Chondrocyte (in vitro differentiated cells): ENCODE data around the gene NPHP4. TPM values are rescaled to one million over a fixed set of nuclear protein-coding genes. Genes with fewer than 3 reads are reported as not detected.

ENCODE experiments used
- DNase-seq: peaks from one replicate; pipeline ENCODE4 v3.0.0; 2021; ENCODE audit warnings: mixed read lengths, low spot score
- H3K27ac Mint-ChIP-seq: one replicate; pipeline ENCODE4 v1.8.0; 2021; ENCODE audit warnings: mild to moderate bottlenecking, moderate library complexity, mixed read lengths; ENCODE audit not compliant: unreplicated experiment
- H3K27me3 Mint-ChIP-seq: 2 replicates; pipeline ENCODE4 v1.8.0; 2021; ENCODE audit warnings: low read depth, mixed read lengths
- H3K36me3 Mint-ChIP-seq: 2 replicates; pipeline ENCODE4 v1.8.0; 2021; ENCODE audit warnings: low read depth, mixed read lengths
- H3K4me1 Mint-ChIP-seq: 2 replicates; pipeline ENCODE4 v1.8.0; 2021; ENCODE audit warnings: low read depth, mild to moderate bottlenecking, mixed read lengths
- H3K4me3 Mint-ChIP-seq: one replicate; pipeline ENCODE4 v1.8.0; 2021; ENCODE audit warnings: mild to moderate bottlenecking, moderate library complexity, mixed read lengths; ENCODE audit not compliant: unreplicated experiment
- H3K9me3 Mint-ChIP-seq: 2 replicates; pipeline ENCODE4 v1.8.0; 2021; ENCODE audit warnings: low read depth, mixed read lengths
- CTCF ChIP-seq: fragments of 200-600 bp; sonication (generic); IDR thresholded peaks from 2 replicates; pipeline ENCODE4 v1.5.0; 2021; ENCODE audit warnings: antibody characterized with exemption, mild to moderate bottlenecking, moderate library complexity
- total RNA-seq: library from RNA; stranded (reverse); gene quantifications from 3 replicates; pipeline ENCODE4 v1.2.1, GENCODE V29; 2021

Gene NPHP4
- total RNA-seq, 1 donor from 2014 or later, result 8.7 TPM

- Mint-ChIP-seq H3K9me3 (no peaks in the 10 kb centered on the region), H3K4me1 (peaks cover 5% of the 10 kb centered on the region), H3K36me3 (no peaks in the 10 kb centered on the region), H3K27me3 (peaks cover 18% of the 10 kb centered on the region), H3K27ac (no peak overlapping the region), H3K4me3 (no peak overlapping the region)
- no peak for TF ChIP-seq CTCF
- no peak for DNase-seq
Measured at GRCh38 chr1:5847013-5847659, 145.1 kb downstream of the NPHP4 start.

- no peak for TF ChIP-seq CTCF
- no peaks in the 10 kb centered on the region for H3K4me1 Mint-ChIP-seq
- H3K36me3 Mint-ChIP-seq, result no peaks in the 10 kb centered on the region
- no peak for DNase-seq
- H3K27ac Mint-ChIP-seq, result no peak overlapping the region
- H3K9me3 Mint-ChIP-seq, result no peaks in the 10 kb centered on the region
- H3K27me3 Mint-ChIP-seq, result peaks cover 19% of the 10 kb centered on the region
- H3K4me3 Mint-ChIP-seq, result no peak overlapping the region
Measured at GRCh38 chr1:5845376-5845775, 146.8 kb downstream of the NPHP4 start.

- no peaks in the 10 kb centered on the region for H3K36me3 Mint-ChIP-seq
- no peak for DNase-seq
- no peak overlapping the region for H3K27ac Mint-ChIP-seq
- H3K27me3 Mint-ChIP-seq, result peaks cover 21% of the 10 kb centered on the region
- no peak overlapping the region for H3K4me3 Mint-ChIP-seq
- no peak for TF ChIP-seq CTCF
- H3K9me3 Mint-ChIP-seq, result no peaks in the 10 kb centered on the region
- H3K4me1 Mint-ChIP-seq, result no peaks in the 10 kb centered on the region
Measured at GRCh38 chr1:5844442-5844841, 147.8 kb downstream of the NPHP4 start.

- DNase-seq, result no peak
- H3K4me1 Mint-ChIP-seq, result no peaks in the 10 kb centered on the region
- H3K27me3 Mint-ChIP-seq, result peaks cover 21% of the 10 kb centered on the region
- H3K36me3 Mint-ChIP-seq, result no peaks in the 10 kb centered on the region
- H3K9me3 Mint-ChIP-seq, result no peaks in the 10 kb centered on the region
- no peak overlapping the region for H3K4me3 Mint-ChIP-seq
- no peak overlapping the region for H3K27ac Mint-ChIP-seq
- no peak for TF ChIP-seq CTCF
Measured at GRCh38 chr1:5843521-5844096, 148.6 kb downstream of the NPHP4 start.

GRCh38 chr1:5842679-5843078 lies 149.5 kb downstream of the NPHP4 start:
- Mint-ChIP-seq H3K4me3 (no peak overlapping the region), H3K27ac (no peak overlapping the region), H3K4me1 (no peaks in the 10 kb centered on the region), H3K27me3 (peaks cover 19% of the 10 kb centered on the region), H3K9me3 (no peaks in the 10 kb centered on the region), H3K36me3 (no peaks in the 10 kb centered on the region)
- DNase-seq, result no peak
- TF ChIP-seq CTCF, result no peak
